Activated CD4-positive, alpha-beta T cell treated with anti-CD3 and anti-CD28 coated beads, Interleukin-2, amount 50 U/mL, for 1 hour (primary cell): ENCODE data around the gene RSRC1.
A peak's percentile ranks its signal among the peaks of the same experiment; 100 is the strongest.
"Not testable (repeated sequence)": the region's sequence is repeated elsewhere in the genome, so short reads cannot be mapped to it uniquely, and the experiment has no call there.

ENCODE experiments used
- DNase-seq: peaks from one replicate; pipeline ENCODE4 v3.0.0-alpha.2; 2020

RSRC1 gene

DNA sequence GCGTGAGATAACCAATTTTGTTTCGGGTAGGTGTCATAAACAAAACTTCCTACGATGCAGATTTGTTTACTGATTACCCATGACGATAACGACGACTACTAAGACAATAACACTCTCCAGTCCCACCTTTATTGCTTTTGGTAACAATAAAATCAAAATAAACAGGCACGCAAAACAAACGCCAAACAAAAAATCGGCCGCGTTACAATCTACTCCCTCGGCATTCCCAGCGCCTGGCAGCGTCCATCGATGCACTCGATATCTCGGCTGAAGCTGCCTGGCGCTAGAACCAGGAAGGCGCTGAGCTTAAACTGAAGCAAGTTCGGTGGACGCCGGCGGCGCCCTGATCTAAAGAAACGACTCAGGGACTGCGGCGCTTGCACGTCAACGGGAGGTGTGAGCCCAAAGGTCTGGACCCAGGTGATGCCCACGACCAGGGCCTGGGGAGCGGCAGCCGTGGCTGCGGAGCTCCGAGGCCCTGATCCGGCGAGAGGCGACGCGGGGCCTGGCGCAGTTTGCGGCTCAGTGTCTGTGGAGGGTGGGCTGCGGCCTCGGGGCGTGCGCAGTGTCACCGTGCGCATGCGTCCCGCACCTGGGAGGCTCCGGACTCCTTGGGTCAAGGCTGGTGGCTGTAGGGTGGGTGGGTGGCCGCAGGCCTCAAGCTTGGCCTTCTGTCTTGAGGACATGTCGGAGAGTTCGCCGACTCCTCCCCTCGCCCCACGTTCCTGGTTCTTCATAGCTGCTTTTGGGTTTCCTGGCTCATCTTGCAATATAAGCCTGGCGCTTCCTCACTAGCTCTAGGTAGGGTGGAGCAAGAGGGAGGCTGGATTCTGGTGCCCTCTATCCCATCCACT lies at the start of gene RSRC1:
Gene RSRC1 (plus strand): TSS at position 286 of the 854 bp plus-strand sequence. CDS start 12,016 bp downstream, outside the sequence.
- DNase-seq = peak; percentile 74

DNA sequence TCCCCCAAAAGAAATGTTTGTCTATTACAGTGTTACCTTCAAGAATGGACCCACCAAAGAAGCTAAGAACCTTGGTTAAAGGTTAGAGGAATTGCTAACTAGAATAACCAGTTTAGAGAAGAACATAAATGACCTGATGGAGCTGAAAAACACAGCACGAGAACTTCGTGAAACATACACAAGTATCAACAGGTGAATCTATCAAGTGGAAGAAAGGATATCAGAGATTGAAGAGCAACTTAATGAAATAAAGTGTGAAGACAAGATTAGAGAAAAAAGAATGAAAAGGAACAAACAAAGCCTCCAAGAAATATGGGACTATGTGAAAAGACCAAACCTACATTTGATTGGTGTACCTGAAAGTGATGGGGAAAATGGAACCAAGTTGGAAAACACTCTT lies 44.3 kb upstream of the RSRC1 start:
- not testable (repeated sequence) for DNase-seq

DNA sequence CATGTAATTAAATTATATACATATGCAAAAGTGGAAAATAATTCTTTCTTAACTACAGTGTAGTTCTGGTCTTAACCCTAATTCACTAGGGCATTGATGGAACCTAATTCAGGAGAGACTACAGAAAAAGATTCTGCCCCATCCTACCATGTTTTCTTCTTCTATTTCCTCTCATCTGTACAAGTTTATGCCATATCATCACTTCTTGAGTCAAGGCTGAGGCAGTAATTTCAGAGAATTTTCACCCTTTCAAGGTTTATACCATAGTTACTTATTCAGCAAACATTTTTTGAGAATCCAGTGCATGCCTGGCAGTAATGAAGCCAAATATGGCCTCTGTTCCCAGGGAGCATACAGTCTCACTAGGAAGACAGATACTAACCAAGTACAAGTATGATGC lies 37.1 kb upstream of the RSRC1 start:
- no peak for DNase-seq

DNA sequence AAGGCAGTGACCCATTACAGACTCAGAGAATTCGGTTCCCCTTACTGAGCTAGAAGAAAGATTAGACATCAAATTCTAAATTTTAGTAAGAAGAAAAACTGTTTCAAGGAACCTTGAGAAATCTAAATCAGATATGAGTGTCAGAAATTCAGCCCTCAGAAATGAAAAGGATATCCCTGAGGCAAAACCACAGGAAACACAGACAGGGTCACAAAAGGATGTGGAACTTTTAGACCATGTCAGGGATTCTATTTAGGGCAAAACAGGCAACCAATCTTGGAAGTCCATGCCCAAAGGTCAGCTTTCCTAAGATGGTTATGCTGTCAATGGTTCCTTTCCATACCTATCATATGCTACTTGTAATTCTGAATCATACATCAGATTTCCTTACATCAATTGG lies 35.3 kb upstream of the RSRC1 start:
- no peak for DNase-seq

DNA sequence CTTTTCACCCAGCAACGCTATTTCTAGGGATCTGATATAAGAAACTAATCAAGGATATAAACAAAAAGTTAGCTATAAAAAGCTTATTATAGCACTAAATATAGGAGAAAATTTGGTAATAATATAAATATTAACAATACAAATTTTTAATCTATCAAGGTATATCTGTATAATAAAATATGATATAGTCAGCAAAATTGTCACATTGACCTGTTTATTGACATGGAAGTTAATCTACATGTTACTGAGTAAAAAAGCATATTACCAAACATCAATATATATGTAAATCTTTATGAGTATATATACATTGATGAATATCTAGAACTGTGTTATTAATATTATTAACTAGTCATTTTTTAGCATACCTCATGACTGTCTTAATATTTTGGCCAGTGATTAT lies 30.3 kb upstream of the RSRC1 start:
- no peak for DNase-seq

DNA sequence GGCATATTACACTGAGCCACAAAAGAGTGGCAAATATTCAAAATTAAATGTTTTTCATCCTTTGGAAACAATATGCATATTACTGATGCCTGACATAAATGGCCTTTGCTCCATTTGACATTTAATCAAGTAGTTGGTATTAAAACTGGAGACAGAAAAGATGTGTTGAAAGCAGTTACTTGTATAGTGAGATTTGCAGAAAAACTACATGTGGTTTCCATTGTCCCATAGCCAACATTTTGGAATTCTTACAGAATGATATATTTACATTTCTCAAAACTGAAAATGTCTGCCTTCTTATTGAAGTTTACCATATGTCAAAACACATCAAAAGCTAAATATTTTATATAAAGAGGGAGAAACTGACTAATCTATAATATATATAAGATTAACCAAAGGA lies 25.2 kb upstream of the RSRC1 start:
- no peak for DNase-seq

DNA sequence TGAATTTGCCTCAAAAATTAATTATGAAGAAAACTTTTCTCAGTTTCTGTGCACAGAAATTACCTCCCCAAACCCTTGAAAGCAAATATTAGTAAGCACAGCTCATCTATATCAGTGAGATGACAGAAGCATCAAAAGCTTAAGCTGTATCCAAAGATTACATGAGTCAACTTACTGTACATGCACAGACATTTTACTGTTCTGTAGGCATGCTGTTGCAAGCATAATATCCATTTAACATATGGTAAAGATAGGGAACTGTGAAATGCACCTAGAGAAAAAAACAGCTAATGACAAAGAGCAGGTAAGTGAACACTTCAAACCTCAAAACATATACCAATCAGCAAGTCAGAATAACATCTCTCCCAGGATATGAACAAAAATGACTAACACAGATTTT lies 24.5 kb upstream of the RSRC1 start:
- no peak for DNase-seq

DNA sequence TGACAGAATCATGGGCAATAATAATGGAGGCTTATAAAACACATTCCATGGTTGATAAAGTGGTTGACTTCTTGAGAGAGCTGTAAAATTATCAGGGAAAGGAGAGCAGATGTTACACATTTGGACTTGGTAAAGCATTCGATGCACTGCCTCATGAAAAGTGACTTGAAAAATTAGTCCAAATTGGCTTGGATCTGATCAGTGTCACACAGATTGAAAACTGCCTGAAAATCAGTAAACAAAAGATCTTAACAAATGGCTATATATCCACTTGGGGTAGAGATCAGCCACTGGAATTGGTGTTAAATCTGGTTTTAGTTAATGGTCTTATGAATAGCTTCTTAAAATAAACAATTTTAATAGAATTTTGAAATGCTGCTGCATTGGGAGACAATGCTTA lies 24.0 kb upstream of the RSRC1 start:
- DNase-seq = no peak

GRCh38 chr3:158086361-158086760 lies 23.5 kb upstream of the RSRC1 start:
- no peak for DNase-seq

DNA sequence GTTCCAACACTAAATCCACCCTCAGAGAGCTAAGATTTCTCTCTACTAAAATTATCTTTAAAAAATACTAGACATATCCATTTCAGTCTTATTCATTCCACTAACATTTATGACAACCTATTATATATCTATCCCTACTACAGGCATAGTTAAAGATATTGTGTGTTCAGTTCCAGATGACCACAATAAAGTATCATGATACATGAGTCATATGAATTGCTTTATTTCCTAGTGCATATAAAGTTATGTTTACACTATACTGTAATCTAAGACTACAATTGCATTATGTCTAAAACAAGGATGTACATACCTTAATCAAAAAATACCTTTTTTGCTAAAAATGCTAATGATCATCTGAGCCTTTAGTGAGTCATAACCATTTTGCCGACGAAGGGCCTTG lies 23.1 kb upstream of the RSRC1 start:
- no peak for DNase-seq

GRCh38 chr3:158091531-158091930 lies 18.4 kb upstream of the RSRC1 start:
- no peak for DNase-seq

- no peak for DNase-seq
Observed at GRCh38 chr3:158093526-158093925, 16.4 kb upstream of the RSRC1 start.

- no peak for DNase-seq
Observed at GRCh38 chr3:158094235-158095110, 15.4 kb upstream of the RSRC1 start.

DNA sequence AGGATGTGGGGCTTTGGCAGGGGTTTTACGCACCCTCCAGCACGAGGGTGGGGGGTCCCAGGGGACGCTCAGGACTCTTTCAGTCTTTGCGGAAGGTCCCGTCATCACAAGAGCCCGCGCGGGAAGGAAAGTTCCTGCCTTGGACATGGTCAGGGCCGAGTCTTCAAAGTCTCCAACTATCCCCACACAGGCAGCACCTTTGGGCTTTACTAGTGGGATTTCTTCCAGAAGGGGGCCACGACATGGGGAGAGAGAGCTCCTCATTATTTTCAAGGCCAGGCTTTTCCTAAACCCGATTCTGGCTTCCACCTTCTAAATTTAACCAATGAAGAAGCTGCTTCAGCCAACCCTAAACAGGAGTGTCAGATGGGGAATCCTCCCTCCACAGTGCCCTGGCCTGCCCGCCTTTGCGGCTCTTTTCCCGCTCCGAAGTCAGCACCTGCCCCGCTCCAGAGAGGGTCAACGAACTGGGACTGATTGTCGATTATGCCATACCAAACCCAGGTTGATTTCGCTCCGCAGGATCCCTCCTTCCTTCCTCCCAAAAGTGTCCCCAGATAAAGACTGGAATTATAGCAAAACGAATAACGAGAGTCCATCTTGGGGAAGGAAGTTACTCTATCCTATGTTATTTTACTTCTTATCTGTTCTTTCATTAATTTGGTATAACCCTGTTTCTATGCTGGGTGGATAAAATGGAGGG lies 14.6 kb upstream of the RSRC1 start:
- no peak for DNase-seq

- DNase-seq = no peak
Observed at GRCh38 chr3:158095814-158096704, 13.8 kb upstream of the RSRC1 start.

- DNase-seq = no peak
Observed at GRCh38 chr3:158097081-158097592, 12.8 kb upstream of the RSRC1 start.

GRCh38 chr3:158097593-158098308 lies 12.1 kb upstream of the RSRC1 start:
- peak; percentile 66 for DNase-seq

GRCh38 chr3:158098309-158098639 lies 11.6 kb upstream of the RSRC1 start:
- no peak for DNase-seq

DNA sequence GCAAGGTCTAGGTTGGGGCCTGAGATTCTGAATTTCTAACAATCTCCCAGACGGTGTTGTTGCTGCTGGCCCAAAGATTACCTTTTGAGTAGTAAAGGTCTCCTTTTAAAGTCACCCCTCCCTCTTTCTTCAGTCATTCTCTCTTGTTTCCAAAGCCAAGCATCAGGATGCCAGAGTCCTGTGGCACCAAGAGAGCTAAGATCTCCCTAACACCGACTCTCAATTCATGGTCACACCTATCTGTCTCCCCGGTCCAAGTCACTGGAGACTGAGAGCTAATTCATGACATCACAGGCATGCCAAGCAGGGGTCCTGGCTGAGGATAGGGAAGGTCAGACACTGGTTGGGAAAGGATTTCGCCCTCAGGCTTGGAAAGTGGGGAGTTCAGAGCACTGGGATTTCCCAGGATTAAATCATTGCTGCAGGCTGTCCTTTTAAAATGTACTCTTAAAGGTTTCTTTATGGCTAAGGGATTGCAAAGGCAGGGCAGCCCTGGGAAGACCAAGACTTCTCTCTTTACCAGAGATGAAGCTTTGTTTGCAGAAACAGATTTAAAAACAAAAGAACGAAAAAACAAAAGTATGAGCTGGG lies 11.0 kb upstream of the RSRC1 start:
- DNase-seq = no peak

- no peak for DNase-seq
Observed at GRCh38 chr3:158100681-158101080, 9.2 kb upstream of the RSRC1 start.
